PC-9 (cell line): ENCODE results near the gene NOC4L. TPM values are rescaled to one million over a fixed set of nuclear protein-coding genes. Genes with fewer than 3 reads are reported as not detected.

Experiments
- BruUV-seq: library from RNA; stranded (reverse); fragments of 400-500 nt; replicated peaks from 2 replicates; lab custom pipeline; 2021; lab: Mats Ljungman, UMichigan
- CTCF ChIA-PET: fragments of 300-600 bp; sonication (Branson Sonifier 250); formaldehyde crosslinking; loops from one replicate; lab custom pipeline; 2022; ENCODE audit warnings: antibody characterized with exemption; lab: Charles Lee
- POLR2A ChIA-PET: fragments of 300-600 bp; sonication (Branson Sonifier 250); formaldehyde crosslinking; loops from one replicate; lab custom pipeline; 2022; ENCODE audit warnings: antibody characterized with exemption; ENCODE audit not compliant: unreplicated experiment; lab: Charles Lee
- DNase-seq, 2 experiments: peaks; one replicate each; pipeline versions ENCODE4 v3.0.0 to v3.0.0-alpha.2; 2015 to 2022; ENCODE audit warnings: mixed read lengths in 1 of 2
- H2AFZ ChIP-seq: fragments of 200-600 bp; sonication (generic); 2 replicates; pipeline ENCODE4 v1.8.1; 2017; ENCODE audit warnings: antibody characterized with exemption
- H3F3A ChIP-seq: fragments of 200-600 bp; sonication (generic); 2 replicates; pipeline ENCODE4 v1.8.1; 2017; ENCODE audit warnings: antibody characterized with exemption, mild to moderate bottlenecking, low read depth; ENCODE audit not compliant: insufficient read depth
- H3K27ac ChIP-seq: fragments of 200-600 bp; sonication (generic); 2 replicates; pipeline ENCODE4 v1.6.1; 2016; ENCODE audit warnings: mixed run types
- H3K27me3 ChIP-seq: fragments of 200-600 bp; sonication (generic); 2 replicates; pipeline ENCODE4 v1.6.1; 2016; ENCODE audit warnings: low read depth, mixed run types; ENCODE audit not compliant: insufficient read depth
- H3K36me3 ChIP-seq: fragments of 200-600 bp; sonication (generic); 2 replicates; pipeline ENCODE4 v1.6.1; 2016; ENCODE audit warnings: low read depth, mixed run types
- H3K4me1 ChIP-seq: fragments of 200-600 bp; sonication (generic); replicated peaks from 2 replicates; pipeline ENCODE4 v1.6.1; 2016; ENCODE audit warnings: mixed run types; ENCODE audit not compliant: insufficient read depth
- H3K4me2 ChIP-seq: fragments of 200-600 bp; sonication (generic); 2 replicates; pipeline ENCODE4 v1.6.1; 2017; ENCODE audit warnings: mixed run types
- H3K4me3 ChIP-seq: fragments of 200-600 bp; sonication (generic); 2 replicates; pipeline ENCODE4 v1.6.1; 2016; ENCODE audit warnings: mixed run types
- H3K79me2 ChIP-seq: fragments of 200-600 bp; sonication (generic); 2 replicates; pipeline ENCODE4 v1.6.1; 2017; ENCODE audit warnings: low read depth, mixed run types
- H3K9me2 ChIP-seq: fragments of 200-600 bp; sonication (generic); 2 replicates; pipeline ENCODE4 v1.8.1; 2017; ENCODE audit warnings: mild to moderate bottlenecking; ENCODE audit not compliant: insufficient read depth
- H3K9me3 ChIP-seq: fragments of 200-600 bp; sonication (generic); 2 replicates; pipeline ENCODE4 v1.8.1; 2016; ENCODE audit warnings: low read depth; ENCODE audit not compliant: insufficient read depth
- H4K20me1 ChIP-seq: fragments of 200-600 bp; sonication (generic); 2 replicates; pipeline ENCODE4 v1.8.1; 2017; ENCODE audit not compliant: insufficient read depth
- EZH2 ChIP-seq: fragments of 200-600 bp; sonication (generic); IDR thresholded peaks from 2 replicates; pipeline ENCODE4 v1.8.0; 2017; ENCODE audit warnings: antibody characterized with exemption, low read depth
- intact Hi-C: fragments of 100-400 bp; cut with micrococcal nuclease; formaldehyde crosslinking; loops from one replicate; pipeline ENCODE4 v1.10.0; 2022; ENCODE audit not compliant: unreplicated experiment
- total RNA-seq: library from RNA; stranded (reverse); gene quantifications from 2 replicates; pipeline ENCODE4 v1.2.3, GENCODE V29; 2021
- TF ChIP-seq, protein P1 (sequence below): fragments of 200-600 bp; sonication (generic); conservative IDR thresholded peaks from 2 replicates; pipeline ENCODE4 v1.6.1; 2017; ENCODE audit warnings: mixed run types, antibody characterized with exemption, mild to moderate bottlenecking, moderate library complexity

NOC4L gene
- total RNA-seq, 1 experiment from 2014 or later = 27.1 TPM

- H3K9me2 ChIP-seq = no peaks in the 10 kb centered on the region
- no peaks in the 10 kb centered on the region for H3K4me1 ChIP-seq
- H3K27me3 ChIP-seq = peaks cover 96% of the 10 kb centered on the region
- H3K4me3 ChIP-seq = no peak overlapping the region
- DNase-seq = no peak
- CTCF ChIA-PET = interaction anchor here (0.6 kb wide), 1 partner anchor 51 kb away, joined by 3 read pairs; no protein-coding TSS in a partner anchor
- 0 out of 2 replicates have a peak, but pooled peaks cover 4% of the 10 kb centered on the region for H3F3A ChIP-seq
- intact Hi-C loops = no loop called here
- H3K9me3 ChIP-seq = no peaks in the 10 kb centered on the region
- BruUV-seq = no TSS peak
- H3K27ac ChIP-seq = no peak overlapping the region
- H3K36me3 ChIP-seq = no peaks in the 10 kb centered on the region
- no peak overlapping the region for H3K4me2 ChIP-seq
- POLR2A ChIA-PET = no interaction called here
- H4K20me1 ChIP-seq = peaks cover 7% of the 10 kb centered on the region; the same call in 1 of the 2 replicates
- TF ChIP-seq EZH2 = no peak
- TF ChIP-seq, protein P1, sequence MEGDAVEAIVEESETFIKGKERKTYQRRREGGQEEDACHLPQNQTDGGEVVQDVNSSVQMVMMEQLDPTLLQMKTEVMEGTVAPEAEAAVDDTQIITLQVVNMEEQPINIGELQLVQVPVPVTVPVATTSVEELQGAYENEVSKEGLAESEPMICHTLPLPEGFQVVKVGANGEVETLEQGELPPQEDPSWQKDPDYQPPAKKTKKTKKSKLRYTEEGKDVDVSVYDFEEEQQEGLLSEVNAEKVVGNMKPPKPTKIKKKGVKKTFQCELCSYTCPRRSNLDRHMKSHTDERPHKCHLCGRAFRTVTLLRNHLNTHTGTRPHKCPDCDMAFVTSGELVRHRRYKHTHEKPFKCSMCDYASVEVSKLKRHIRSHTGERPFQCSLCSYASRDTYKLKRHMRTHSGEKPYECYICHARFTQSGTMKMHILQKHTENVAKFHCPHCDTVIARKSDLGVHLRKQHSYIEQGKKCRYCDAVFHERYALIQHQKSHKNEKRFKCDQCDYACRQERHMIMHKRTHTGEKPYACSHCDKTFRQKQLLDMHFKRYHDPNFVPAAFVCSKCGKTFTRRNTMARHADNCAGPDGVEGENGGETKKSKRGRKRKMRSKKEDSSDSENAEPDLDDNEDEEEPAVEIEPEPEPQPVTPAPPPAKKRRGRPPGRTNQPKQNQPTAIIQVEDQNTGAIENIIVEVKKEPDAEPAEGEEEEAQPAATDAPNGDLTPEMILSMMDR = no peak
- H2AFZ ChIP-seq = no peak overlapping the region
- no peaks in the 10 kb centered on the region for H3K79me2 ChIP-seq
These were observed 32.2 kb downstream of the NOC4L start for GRCh38 chr12:132176385-132176919.

GRCh38 chr12:132176920-132177551, 32.8 kb downstream of the NOC4L start:
- H3K9me2 ChIP-seq = no peaks in the 10 kb centered on the region
- intact Hi-C loops = no loop called here
- BruUV-seq = no TSS peak
- 0 out of 2 replicates have a peak, but pooled peaks cover 4% of the 10 kb centered on the region for H3F3A ChIP-seq
- H2AFZ ChIP-seq = no peak overlapping the region
- no peak overlapping the region for H3K4me3 ChIP-seq
- DNase-seq = no peak
- no peaks in the 10 kb centered on the region for H3K4me1 ChIP-seq
- ChIA-PET POLR2A (no interaction called here), CTCF (interaction anchor here (0.6 kb wide), 1 partner anchor 50 kb away, joined by 3 read pairs; no protein-coding TSS in a partner anchor)
- H3K4me2 ChIP-seq = no peak overlapping the region
- H3K27me3 ChIP-seq = peaks cover 92% of the 10 kb centered on the region
- H3K36me3 ChIP-seq = no peaks in the 10 kb centered on the region
- no peak overlapping the region for H3K27ac ChIP-seq
- H3K79me2 ChIP-seq = no peaks in the 10 kb centered on the region
- no peaks in the 10 kb centered on the region for H3K9me3 ChIP-seq
- TF ChIP-seq EZH2 = no peak
- TF ChIP-seq, protein P1 = no peak
- peaks cover 7% of the 10 kb centered on the region; the same call in 1 of the 2 replicates for H4K20me1 ChIP-seq

- no peak overlapping the region for H3K4me2 ChIP-seq
These were observed 34.1 kb downstream of the NOC4L start for GRCh38 chr12:132178316-132178715.

More at GRCh38 chr12:132178316-132178715, 34.1 kb downstream of the NOC4L start:
- no peaks in the 10 kb centered on the region for H3K9me3 ChIP-seq
- H3K79me2 ChIP-seq = no peaks in the 10 kb centered on the region
- H2AFZ ChIP-seq = no peak overlapping the region
- 0 out of 2 replicates have a peak, but pooled peaks cover 4% of the 10 kb centered on the region for H3F3A ChIP-seq
- intact Hi-C loops = no loop called here
- CTCF ChIA-PET = interaction anchor here (0.5 kb wide), 1 partner anchor 589 kb away, joined by 4 read pairs; no protein-coding TSS in a partner anchor
- no peaks in the 10 kb centered on the region for H3K36me3 ChIP-seq
- no peak overlapping the region for H3K4me3 ChIP-seq
- POLR2A ChIA-PET = no interaction called here
- no peak for DNase-seq
- no peaks in the 10 kb centered on the region for H3K9me2 ChIP-seq
- H3K4me1 ChIP-seq = no peaks in the 10 kb centered on the region
- no TSS peak for BruUV-seq
- H3K27me3 ChIP-seq = peaks cover 91% of the 10 kb centered on the region
- H3K27ac ChIP-seq = no peak overlapping the region
- H4K20me1 ChIP-seq = peaks cover 7% of the 10 kb centered on the region; the same call in 1 of the 2 replicates
- TF ChIP-seq, protein P1 = no peak
- TF ChIP-seq EZH2 = no peak
